H1 (cell line): ENCODE results near the gene DDX49. TPM values are rescaled to one million over a fixed set of nuclear protein-coding genes. Genes with fewer than 3 reads are reported as not detected.
A peak's percentile ranks its signal among the peaks of the same experiment; 100 is the strongest.

Source experiments
- CTCF ChIA-PET: fragments of 300-600 bp; sonication (Branson Sonifier 250); formaldehyde crosslinking; loops from one replicate; lab custom pipeline; 2021; ENCODE audit not compliant: partially characterized antibody; lab: Charles Lee
- POLR2A ChIA-PET: fragments of 300-600 bp; sonication (Branson Sonifier 250); formaldehyde crosslinking; loops from one replicate; lab custom pipeline; 2021; ENCODE audit warnings: inconsistent platforms; ENCODE audit not compliant: partially characterized antibody; lab: Charles Lee
- DNase-seq, 2 experiments: peaks; one replicate each; pipeline versions ENCODE4 v3.0.0 to v3.0.0-alpha.2; 2010 to 2022; ENCODE audit warnings: low spot score in 2 of 2, low read depth in 1 of 2, mixed read lengths in 1 of 2
- FAIRE-seq: peaks from 2 replicates; lab custom pipeline; 2011; peaks lifted over from hg19 to GRCh38; lab: Jason Lieb, UNC
- H2AFZ ChIP-seq: 2 replicates; pipeline ENCODE4 v1.8.1; 2012; ENCODE audit warnings: low read length, inconsistent platforms
- H2AK5ac ChIP-seq: 2 replicates; pipeline ENCODE4 v1.6.1; 2013; ENCODE audit warnings: low read depth, low read length
- H2BK120ac ChIP-seq: replicated peaks from 2 replicates; pipeline ENCODE3; 2013; ENCODE audit warnings: low read depth, low read length, inconsistent platforms
- H2BK12ac ChIP-seq: 2 replicates; pipeline ENCODE4 v1.6.1; 2013; ENCODE audit warnings: low read depth, low read length
- H2BK15ac ChIP-seq: 2 replicates; pipeline ENCODE4 v1.6.1; 2013; ENCODE audit warnings: low read length
- H2BK20ac ChIP-seq: 2 replicates; pipeline ENCODE4 v1.6.1; 2013; ENCODE audit warnings: low read length
- H2BK5ac ChIP-seq: 2 replicates; pipeline ENCODE4 v1.6.1; 2013; ENCODE audit warnings: low read depth, low read length
- H3K14ac ChIP-seq: 2 replicates; pipeline ENCODE4 v1.6.1; 2013; ENCODE audit warnings: inconsistent platforms; ENCODE audit not compliant: insufficient read length
- H3K18ac ChIP-seq: 2 replicates; pipeline ENCODE4 v1.6.1; 2013; ENCODE audit warnings: low read length; ENCODE audit errors: extremely low read depth
- H3K23ac ChIP-seq: 2 replicates; pipeline ENCODE4 v1.6.1; 2013; ENCODE audit warnings: inconsistent platforms; ENCODE audit not compliant: insufficient read length
- H3K23me2 ChIP-seq: 2 replicates; pipeline ENCODE4 v1.6.1; 2013; ENCODE audit warnings: low read depth, low read length
- H3K27ac ChIP-seq: 2 replicates; pipeline ENCODE4 v1.6.1; 2011; ENCODE audit warnings: low read depth, low read length, inconsistent platforms
- H3K27me3 ChIP-seq, 4 experiments: replicated peaks in 1 of 4; 1 replicate in 1 of 4; 2 replicates in 3 of 4; pipeline versions ENCODE4 v1.6.1 to v1.8.1; 2011 to 2013; ENCODE audit warnings: low read length in 3 of 4, mild to moderate bottlenecking in 3 of 4, inconsistent platforms in 2 of 4, mixed read lengths in 2 of 4, moderate library complexity in 1 of 4; ENCODE audit not compliant: control insufficient read depth in 3 of 4, insufficient read depth in 3 of 4; ENCODE audit errors: extremely low read depth in 1 of 4
- H3K36me3 ChIP-seq, 4 experiments: 2 replicates each; pipeline versions ENCODE4 v1.6.1 to v1.8.1; 2011 to 2013; ENCODE audit warnings: mild to moderate bottlenecking in 4 of 4, low read length in 3 of 4, moderate library complexity in 2 of 4, control low read depth in 1 of 4, inconsistent platforms in 1 of 4; ENCODE audit not compliant: insufficient read depth in 4 of 4, control insufficient read depth in 2 of 4
- H3K4ac ChIP-seq: replicated peaks from 2 replicates; pipeline ENCODE3; 2013; ENCODE audit warnings: low read length, low read depth, mixed read lengths, inconsistent platforms; ENCODE audit not compliant: insufficient read length
- H3K4me1 ChIP-seq, 4 experiments: replicated peaks in 1 of 4; 1 replicate in 1 of 4; 2 replicates in 3 of 4; pipeline versions ENCODE4 v1.6.1 to v1.8.1; 2011 to 2013; ENCODE audit warnings: low read length in 3 of 4, inconsistent platforms in 2 of 4, mixed read lengths in 1 of 4; ENCODE audit not compliant: insufficient read depth in 4 of 4, control insufficient read depth in 3 of 4
- H3K4me2 ChIP-seq, 2 experiments: 2 replicates each; pipeline versions ENCODE4 v1.6.1 to v1.8.1; 2011 to 2013; ENCODE audit warnings: low read depth in 2 of 2, low read length in 2 of 2, control low read depth in 1 of 2, inconsistent platforms in 1 of 2, mild to moderate bottlenecking in 1 of 2; ENCODE audit not compliant: insufficient read depth in 1 of 2
- H3K4me3 ChIP-seq, 4 experiments: fragments of 200-600, 300-600 bp in 1 of 4; sonication (generic), shearing (Covaris generic), sonication (Bioruptor Twin) in 1 of 4; 2 replicates each; pipeline versions ENCODE4 v1.5.1 to v1.8.1; 2011 to 2016; ENCODE audit warnings: low read length in 4 of 4, low read depth in 3 of 4, control low read depth in 2 of 4, inconsistent platforms in 2 of 4, mild to moderate bottlenecking in 2 of 4, mixed read lengths in 1 of 4, moderate library complexity in 1 of 4; ENCODE audit not compliant: insufficient read depth in 2 of 4; ENCODE audit errors: extremely low read depth in 1 of 4
- H3K56ac ChIP-seq: replicated peaks from 2 replicates; pipeline ENCODE3; 2013; ENCODE audit warnings: low read depth, mild to moderate bottlenecking, mixed read lengths, low read length, inconsistent platforms; ENCODE audit not compliant: insufficient read length
- H3K79me1 ChIP-seq: 2 replicates; pipeline ENCODE4 v1.6.1; 2013; ENCODE audit warnings: low read depth, low read length, control low read depth
- H3K79me2 ChIP-seq, 2 experiments: 2 replicates each; pipeline versions ENCODE4 v1.6.1 to v1.8.1; 2012 to 2013; ENCODE audit warnings: low read length in 2 of 2, mild to moderate bottlenecking in 2 of 2, inconsistent platforms in 1 of 2; ENCODE audit not compliant: insufficient read depth in 2 of 2, control insufficient read depth in 1 of 2
- H3K9ac ChIP-seq, 4 experiments: replicated peaks in 1 of 4; 1 replicate in 1 of 4; 2 replicates in 3 of 4; pipeline versions ENCODE4 v1.6.1 to v1.8.1; 2011 to 2013; ENCODE audit warnings: low read depth in 3 of 4, low read length in 3 of 4, control low read depth in 2 of 4, mild to moderate bottlenecking in 2 of 4, moderate library complexity in 2 of 4, inconsistent platforms in 1 of 4; ENCODE audit errors: extremely low read depth in 1 of 4
- H3K9me3 ChIP-seq, 2 experiments: 2 replicates each; pipeline versions ENCODE4 v1.6.1 to v1.8.1; 2012 to 2013; ENCODE audit warnings: mild to moderate bottlenecking in 2 of 2, moderate library complexity in 2 of 2, control low read depth in 1 of 2, inconsistent platforms in 1 of 2, low read depth in 1 of 2, low read length in 1 of 2, mixed read lengths in 1 of 2; ENCODE audit not compliant: insufficient read depth in 2 of 2
- H4K20me1 ChIP-seq, 2 experiments: replicated peaks in 1 of 2; 2 replicates each; pipeline versions ENCODE3 to v1.8.1; 2011 to 2013; ENCODE audit warnings: inconsistent platforms in 2 of 2, low read length in 2 of 2, mild to moderate bottlenecking in 1 of 2; ENCODE audit not compliant: insufficient read depth in 2 of 2, control insufficient read depth in 1 of 2
- H4K5ac ChIP-seq: 2 replicates; pipeline ENCODE4 v1.6.1; 2013; ENCODE audit warnings: low read length, low read depth, mixed read lengths, inconsistent platforms; ENCODE audit not compliant: insufficient read length
- H4K8ac ChIP-seq: 2 replicates; pipeline ENCODE4 v1.8.0; 2013; ENCODE audit warnings: mild to moderate bottlenecking, moderate library complexity, low read length, inconsistent platforms; ENCODE audit not compliant: insufficient read depth; ENCODE audit errors: extremely low read depth
- H4K91ac ChIP-seq: replicated peaks from 2 replicates; pipeline ENCODE3; 2013; ENCODE audit warnings: low read length, mixed read lengths, inconsistent platforms; ENCODE audit not compliant: insufficient read length
- CREB1 ChIP-seq: IDR thresholded peaks from 2 replicates; pipeline ENCODE4 v1.6.1; 2012; ENCODE audit warnings: inconsistent platforms
- EZH2 ChIP-seq: fragments of 200-600 bp; sonication (generic); IDR thresholded peaks from 2 replicates; pipeline ENCODE4 v1.7.1; 2012; ENCODE audit warnings: low read depth, mild to moderate bottlenecking, moderate library complexity, low read length, inconsistent platforms; ENCODE audit not compliant: severe bottlenecking
- KDM1A ChIP-seq: fragments of 200-600, 300-600 bp; sonication (generic); IDR thresholded peaks from 2 replicates; pipeline ENCODE4 v1.7.1; 2016; ENCODE audit warnings: mild to moderate bottlenecking, low read length, borderline replicate concordance
- MAFK ChIP-seq: IDR thresholded peaks from 2 replicates; pipeline ENCODE4 v1.6.1; 2012; ENCODE audit warnings: low read depth, mild to moderate bottlenecking, improper control_type of control experiment, low read length
- NRF1 ChIP-seq: IDR thresholded peaks from 2 replicates; pipeline ENCODE4 v1.6.1; 2011; ENCODE audit warnings: mild to moderate bottlenecking, low read depth, low read length, improper control_type of control experiment
- POLR2AphosphoS5 ChIP-seq: IDR thresholded peaks from 2 replicates; pipeline ENCODE4 v1.6.1; 2011; ENCODE audit warnings: low read depth, low read length
- RBBP5 ChIP-seq: IDR thresholded peaks from 2 replicates; pipeline ENCODE4 v1.7.1; 2012; ENCODE audit warnings: low read depth, mild to moderate bottlenecking, inconsistent platforms, low read length, moderate library complexity, borderline replicate concordance
- SIN3A ChIP-seq, 2 experiments: IDR thresholded peaks in 1 of 2; conservative IDR thresholded peaks in 1 of 2; 2 replicates each; pipeline ENCODE4 v1.6.1; 2011 to 2012; ENCODE audit warnings: low read length in 2 of 2, improper control_type of control experiment in 1 of 2, low read depth in 1 of 2, mild to moderate bottlenecking in 1 of 2
- SIX5 ChIP-seq: IDR thresholded peaks from 2 replicates; pipeline ENCODE4 v1.6.1; 2011; ENCODE audit warnings: mild to moderate bottlenecking, low read depth, low read length
- TAF1 ChIP-seq: IDR thresholded peaks from 2 replicates; pipeline ENCODE4 v1.6.1; 2011; ENCODE audit warnings: mild to moderate bottlenecking, low read depth, low read length
- TCF12 ChIP-seq: IDR thresholded peaks from 2 replicates; pipeline ENCODE4 v1.6.1; 2011; ENCODE audit warnings: low read depth, mild to moderate bottlenecking, low read length
- ZNF274 ChIP-seq: IDR thresholded peaks from 2 replicates; pipeline ENCODE4 v1.7.0; 2012; ENCODE audit warnings: low read length, borderline replicate concordance; ENCODE audit errors: extremely low read depth
- WGBS, 2 experiments: shearing (Covaris generic) in 1 of 2; methylation state at CpG; one replicate each; pipeline versions ENCODE4 v1.1.6 to v1.1.7; 2013 to 2015; ENCODE audit warnings: low lambda C conversion rate in 2 of 2, mixed read lengths in 2 of 2, inconsistent platforms in 1 of 2, low coverage in 1 of 2, missing lambda C conversion rate in 1 of 2; ENCODE audit not compliant: insufficient replicate concordance in 2 of 2, insufficient coverage in 1 of 2, insufficient read length in 1 of 2; ENCODE audit errors: extremely low coverage in 1 of 2, missing lambda C conversion rate in 1 of 2; 5-methylcytosine and 5-hydroxymethylcytosine counted together
- polyA plus RNA-seq, 7 experiments: library from polyadenylated mRNA; depleted of rRNA in 3 of 7; stranded (reverse) in 5 of 7; unstranded in 2 of 7; fragments of >200 nt in 5 of 7; fragments of 200-250 nt in 2 of 7; gene quantifications; 1 replicate in 5 of 7; 2 replicates in 1 of 7; 4 replicates in 1 of 7; pipeline versions ENCODE4 v1.2.1 to v1.2.3, GENCODE V29; 2011 to 2013; ENCODE audit warnings: missing spikeins in 2 of 7, mixed read lengths in 2 of 7
- total RNA-seq: library from RNA; stranded (reverse); fragmentation: NEBNext Ultra II Directional; extraction: Animal tissue kit (Norgen Biotek cat#: 25700); gene quantifications from 2 replicates; pipeline ENCODE4 v1.2.1, GENCODE V29; 2021
- TF ChIP-seq, protein P1 (sequence below): IDR thresholded peaks from 2 replicates; pipeline ENCODE4 v1.6.1; 2011; ENCODE audit warnings: low read length, improper control_type of control experiment

The DDX49 gene
- total and polyA plus RNA-seq, 2 of the 8 experiments (the other 6 are each of a cell fraction or from before 2014, with no cell fraction given), result 41.3 to 46.5 TPM

DNA sequence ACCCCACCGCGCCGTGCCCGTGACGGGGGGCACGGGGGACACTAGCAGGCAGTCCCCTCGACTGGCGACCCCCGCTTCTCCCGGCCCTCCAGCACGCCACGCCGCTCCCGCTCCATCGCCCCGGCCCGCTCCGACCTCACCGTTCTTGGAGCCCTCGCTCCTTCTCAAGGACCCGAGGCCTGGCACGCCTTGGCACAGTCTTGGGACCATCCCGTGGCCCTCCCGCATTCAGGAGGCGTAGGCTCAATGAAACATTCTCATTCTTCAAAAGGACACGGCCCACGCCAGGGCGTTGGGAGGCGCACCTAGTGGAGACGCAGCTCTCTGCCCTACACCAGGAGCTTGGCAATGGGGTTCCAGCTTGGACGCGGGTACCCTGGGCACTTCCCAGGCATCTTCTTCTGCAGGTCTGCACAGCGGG lies 23.1 kb upstream of the DDX49 start:
- Histone ChIP-seq H2AFZ (no peak overlapping the region), H3K27ac (no peak overlapping the region), H3K4ac (no peak overlapping the region), H3K56ac (no peak overlapping the region), H4K8ac (no peak overlapping the region), H3K79me2 (no peaks in the 10 kb centered on the region), H3K36me3 (peaks cover 0 to 5% (median 0%) of the 10 kb centered on the region in 4 experiments; a peak in 1 of 8 replicates), H2BK5ac (no peak overlapping the region), H3K27me3 (peaks cover 0 to 13% (median 8%) of the 10 kb centered on the region in 4 experiments; a peak in 4 of 7 replicates), H3K4me3 (peak overlapping the region; percentile 1 to 55 (median 27); a peak in 5 of 8 replicates), H3K79me1 (no peaks in the 10 kb centered on the region), H4K91ac (no peak overlapping the region), H3K9me3 (no peaks in the 10 kb centered on the region), H2AK5ac (no peak overlapping the region), H3K4me2 (peak overlapping the region; percentile 57 to 68; a peak in 3 of 4 replicates), H3K18ac (no peak overlapping the region; the same call in none of the 2 replicates), H4K5ac (no peak overlapping the region), H2BK20ac (no peak overlapping the region), H2BK12ac (no peak overlapping the region), H3K23me2 (peaks cover 6% of the 10 kb centered on the region; the same call in 1 of the 2 replicates), H3K23ac (no peak overlapping the region), H4K20me1 (peaks cover 6 to 11% of the 10 kb centered on the region in 2 experiments), H2BK120ac (no peak overlapping the region), H3K14ac (no peak overlapping the region), H2BK15ac (no peak overlapping the region), H3K9ac (no peak overlapping the region), H3K4me1 (peaks cover 0 to 13% (median 5%) of the 10 kb centered on the region in 4 experiments; a peak in 5 of 7 replicates)
- WGBS, 2 experiments, result 31% methylated on average over 27 of the region's 33 CpGs; no CpG with 5 or more reads in 1 of the 2 experiments
- FAIRE-seq (no peak), DNase-seq (peak in 1 of 2 experiments; percentile 69)
- ChIA-PET POLR2A (interaction anchor here (0.5 to 4.0 kb wide), 7 partner anchors 12 to 203 kb away, joined by 3 to 17 read pairs (median 3); partner anchors contain the start of genes COPE and DDX49), CTCF (interaction anchor here (0.8 to 2.7 kb wide), 7 partner anchors 11 to 445 kb away, joined by 3 to 16 read pairs (median 5); no protein-coding TSS in a partner anchor)
- no peak for TF ChIP-seq CREB1
- no peak for TF ChIP-seq RBBP5
- TF ChIP-seq SIX5, result no peak
- TF ChIP-seq SIN3A (conservative IDR thresholded peaks at IDR 0.05 in 1 of 2, IDR thresholded peaks at IDR 0.05 in 1 of 2; ENCODE audit: low read depth in 1 of 2, low read length in 2 of 2), result no peak
- TF ChIP-seq POLR2AphosphoS5, result no peak
- no peak for TF ChIP-seq NRF1
- TF ChIP-seq TAF1, result no peak
- TF ChIP-seq EZH2, result no peak
- no peak for TF ChIP-seq KDM1A
- TF ChIP-seq TCF12, result no peak
- TF ChIP-seq, protein P1, sequence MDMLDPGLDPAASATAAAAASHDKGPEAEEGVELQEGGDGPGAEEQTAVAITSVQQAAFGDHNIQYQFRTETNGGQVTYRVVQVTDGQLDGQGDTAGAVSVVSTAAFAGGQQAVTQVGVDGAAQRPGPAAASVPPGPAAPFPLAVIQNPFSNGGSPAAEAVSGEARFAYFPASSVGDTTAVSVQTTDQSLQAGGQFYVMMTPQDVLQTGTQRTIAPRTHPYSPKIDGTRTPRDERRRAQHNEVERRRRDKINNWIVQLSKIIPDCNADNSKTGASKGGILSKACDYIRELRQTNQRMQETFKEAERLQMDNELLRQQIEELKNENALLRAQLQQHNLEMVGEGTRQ, result no peak
- TF ChIP-seq ZNF274, result no peak
- no peak for TF ChIP-seq MAFK
